ENCODE data around the gene PHF11. TPM values are rescaled to one million over a fixed set of nuclear protein-coding genes. Genes with fewer than 3 reads are reported as not detected.

The PHF11 gene
- total RNA-seq, 1 donor from 2014 or later, result 67.8 TPM

GRCh38 chr13:49498206-49498605, 2.5 kb downstream of the PHF11 start:
- no peak for DNase-seq (ENCODE audit: low spot score)

GRCh38 chr13:49499889-49500660, 4.3 kb downstream of the PHF11 start:
- no peak for DNase-seq (ENCODE audit: low spot score)

- DNase-seq (ENCODE audit: low spot score), result no peak
These were observed 7.2 kb downstream of the PHF11 start for GRCh38 chr13:49502954-49503353.

- DNase-seq (ENCODE audit: low spot score), result no peak
These were observed 8.2 kb downstream of the PHF11 start for GRCh38 chr13:49503951-49504350.

GRCh38 chr13:49512578-49512977, 16.8 kb downstream of the PHF11 start:
- DNase-seq (ENCODE audit: low spot score), result no peak

GRCh38 chr13:49516467-49516866, 20.7 kb downstream of the PHF11 start:
- no peak for DNase-seq (ENCODE audit: low spot score)

- DNase-seq (ENCODE audit: low spot score), result no peak
These were observed 21.7 kb downstream of the PHF11 start for GRCh38 chr13:49517461-49517860.

- no peak for DNase-seq (ENCODE audit: low spot score)
These were observed 25.5 kb downstream of the PHF11 start for GRCh38 chr13:49521224-49521623.

- DNase-seq (ENCODE audit: low spot score), result no peak
These were observed 29.2 kb downstream of the PHF11 start for GRCh38 chr13:49524740-49525501.

GRCh38 chr13:49527123-49527522, 31.4 kb downstream of the PHF11 start:
- DNase-seq (ENCODE audit: low spot score), result no peak

GRCh38 chr13:49528161-49528560, 32.4 kb downstream of the PHF11 start:
- no peak for DNase-seq (ENCODE audit: low spot score)

- no peak for DNase-seq (ENCODE audit: low spot score)
These were observed 34.7 kb downstream of the PHF11 start for GRCh38 chr13:49530457-49530856.

GRCh38 chr13:49532593-49532992, 36.8 kb downstream of the PHF11 start:
- no peak for DNase-seq (ENCODE audit: low spot score)

- DNase-seq (ENCODE audit: low spot score), result no peak
These were observed 37.3 kb downstream of the PHF11 start for GRCh38 chr13:49533011-49533410.

- DNase-seq (ENCODE audit: low spot score), result no peak
These were observed 38.0 kb downstream of the PHF11 start for GRCh38 chr13:49533591-49534269.

GRCh38 chr13:49536144-49536873, 40.6 kb downstream of the PHF11 start:
- DNase-seq (ENCODE audit: low spot score), result no peak

GRCh38 chr13:49538404-49538803, 42.7 kb downstream of the PHF11 start:
- no peak for DNase-seq (ENCODE audit: low spot score)

- DNase-seq (ENCODE audit: low spot score), result no peak
These were observed 43.6 kb downstream of the PHF11 start for GRCh38 chr13:49539313-49539712.

- no peak for DNase-seq (ENCODE audit: low spot score)
These were observed 44.0 kb downstream of the PHF11 start for GRCh38 chr13:49539746-49540145.

GRCh38 chr13:49540552-49540951, 44.8 kb downstream of the PHF11 start:
- no peak for DNase-seq (ENCODE audit: low spot score)

GRCh38 chr13:49543656-49544055, 47.9 kb downstream of the PHF11 start:
- DNase-seq (ENCODE audit: low spot score), result no peak

GRCh38 chr13:49545661-49546060, 49.9 kb downstream of the PHF11 start:
- no peak for DNase-seq (ENCODE audit: low spot score)
